ENCODE measurements around the gene CRABP1. TPM values are rescaled to one million over a fixed set of nuclear protein-coding genes. Genes with fewer than 3 reads are reported as not detected.
"Not testable (repeated sequence)": the region's sequence is repeated elsewhere in the genome, so short reads cannot be mapped to it uniquely, and the experiment has no call there.

The CRABP1 gene
- total RNA-seq, 4 donors from 2014 or later: not detected

- intact Hi-C loops (cut with DNase I; ENCODE audit: low total_unique reads): no loop called here
- in situ Hi-C loops (cut with MboI; ENCODE audit: low sequenced_read_pairs in 4 of 4): no loop called here
- no peak for ATAC-seq
Measured at GRCh38 chr15:78374436-78375393, 34.6 kb downstream of the CRABP1 start.

GRCh38 chr15:78380143-78380542 is 40.0 kb downstream of the CRABP1 start:
- ATAC-seq; H3K27me3 ChIP-seq; intact Hi-C loops (cut with DNase I; ENCODE audit: low total_unique reads); in situ Hi-C loops (cut with MboI; ENCODE audit: low sequenced_read_pairs in 4 of 4); H3K4me1 ChIP-seq; H3K4me3 ChIP-seq; H3K36me3 ChIP-seq; H3K27ac ChIP-seq; H3K9me3 ChIP-seq; DNase-seq: not testable (repeated sequence)

More at GRCh38 chr15:78374436-78375393, 34.6 kb downstream of the CRABP1 start:
- no peak for DNase-seq
- H3K36me3 ChIP-seq: no peaks in the 10 kb centered on the region
- no peaks in the 10 kb centered on the region for H3K9me3 ChIP-seq
- no peaks in the 10 kb centered on the region for H3K27me3 ChIP-seq
- no peak for TF ChIP-seq POLR2A (IDR thresholded peaks at IDR 0.05)
- TF ChIP-seq, protein P1, sequence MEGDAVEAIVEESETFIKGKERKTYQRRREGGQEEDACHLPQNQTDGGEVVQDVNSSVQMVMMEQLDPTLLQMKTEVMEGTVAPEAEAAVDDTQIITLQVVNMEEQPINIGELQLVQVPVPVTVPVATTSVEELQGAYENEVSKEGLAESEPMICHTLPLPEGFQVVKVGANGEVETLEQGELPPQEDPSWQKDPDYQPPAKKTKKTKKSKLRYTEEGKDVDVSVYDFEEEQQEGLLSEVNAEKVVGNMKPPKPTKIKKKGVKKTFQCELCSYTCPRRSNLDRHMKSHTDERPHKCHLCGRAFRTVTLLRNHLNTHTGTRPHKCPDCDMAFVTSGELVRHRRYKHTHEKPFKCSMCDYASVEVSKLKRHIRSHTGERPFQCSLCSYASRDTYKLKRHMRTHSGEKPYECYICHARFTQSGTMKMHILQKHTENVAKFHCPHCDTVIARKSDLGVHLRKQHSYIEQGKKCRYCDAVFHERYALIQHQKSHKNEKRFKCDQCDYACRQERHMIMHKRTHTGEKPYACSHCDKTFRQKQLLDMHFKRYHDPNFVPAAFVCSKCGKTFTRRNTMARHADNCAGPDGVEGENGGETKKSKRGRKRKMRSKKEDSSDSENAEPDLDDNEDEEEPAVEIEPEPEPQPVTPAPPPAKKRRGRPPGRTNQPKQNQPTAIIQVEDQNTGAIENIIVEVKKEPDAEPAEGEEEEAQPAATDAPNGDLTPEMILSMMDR (IDR thresholded peaks at IDR 0.05 in 4 of 5, conservative IDR thresholded peaks at IDR 0.05 in 1 of 5): no peak
- no peak overlapping the region for H3K27ac ChIP-seq
- H3K4me1 ChIP-seq: peaks cover 0 to 2% of the 10 kb centered on the region in 2 donors
- H3K4me3 ChIP-seq: no peak overlapping the region

DNA sequence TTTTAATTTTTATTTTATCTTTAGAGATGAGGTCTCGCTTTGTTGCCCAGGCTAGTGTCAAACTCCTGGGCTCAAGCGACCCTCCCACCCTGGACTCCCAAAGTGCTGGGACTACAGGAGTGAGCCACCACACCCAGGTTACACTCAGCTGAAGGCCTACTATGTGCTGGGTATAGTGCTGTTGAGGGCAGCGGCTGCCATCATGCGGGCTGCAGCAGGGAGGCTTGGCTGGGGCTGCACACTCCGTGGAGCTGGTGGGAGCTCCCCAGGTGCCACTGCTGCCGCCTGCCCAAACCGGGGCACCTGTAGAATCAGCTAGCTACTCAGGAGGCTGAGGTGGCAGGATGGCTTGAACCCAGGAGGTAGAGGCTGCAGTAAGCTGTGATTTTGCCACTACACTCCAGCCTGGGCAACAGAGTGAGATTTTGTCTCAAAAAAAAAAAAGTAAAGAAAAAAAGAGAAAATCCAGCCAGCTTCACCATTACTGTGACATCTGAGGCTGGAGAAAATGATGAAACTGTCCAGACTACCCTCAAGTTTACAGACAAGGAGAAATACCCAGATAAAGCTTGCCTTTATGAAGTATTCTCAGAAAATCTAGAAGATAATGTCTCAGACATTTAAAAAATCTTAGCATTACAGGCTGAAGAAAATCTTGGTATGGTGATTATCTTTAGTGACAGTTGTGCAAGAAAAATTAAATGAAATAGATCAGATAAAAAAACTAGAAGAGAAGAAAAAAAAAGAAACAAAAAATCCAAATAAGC is 42.1 kb downstream of the CRABP1 start:
- ATAC-seq: no peak
- Histone ChIP-seq H3K36me3 (no peaks in the 10 kb centered on the region), H3K4me1 (no peaks in the 10 kb centered on the region), H3K9me3 (no peaks in the 10 kb centered on the region), H3K4me3 (no peak overlapping the region), H3K27ac (no peak overlapping the region), H3K27me3 (peaks cover 0 to 10% (median 3%) of the 10 kb centered on the region in 3 donors)
- no peak for DNase-seq
- in situ Hi-C loops (cut with MboI; ENCODE audit: low sequenced_read_pairs in 4 of 4) (no loop called here), intact Hi-C loops (cut with DNase I; ENCODE audit: low total_unique reads) (no loop called here)
- TF ChIP-seq POLR2A (IDR thresholded peaks at IDR 0.05): no peak
- TF ChIP-seq, protein P1 (IDR thresholded peaks at IDR 0.05 in 4 of 5, conservative IDR thresholded peaks at IDR 0.05 in 1 of 5): no peak

DNA sequence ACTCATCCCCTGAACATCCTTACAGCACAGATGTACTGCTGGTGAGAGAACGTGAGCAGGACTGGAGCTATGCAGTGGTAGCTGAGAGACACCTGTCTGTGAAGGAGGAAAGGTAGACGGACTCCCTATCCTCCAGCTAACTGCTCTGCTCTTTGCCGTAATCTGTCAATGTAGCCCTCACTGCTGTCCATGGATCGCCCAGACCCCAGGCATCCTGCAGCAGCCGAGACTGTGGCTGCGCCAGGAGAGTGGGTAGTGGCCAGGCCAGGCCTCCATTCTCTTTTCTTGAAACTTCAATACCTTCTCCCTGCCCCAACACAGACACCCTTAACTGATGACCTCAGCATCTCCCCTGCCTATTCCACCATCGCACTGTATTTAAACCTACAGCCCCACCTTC is 44.5 kb downstream of the CRABP1 start:
- no peak overlapping the region for H3K4me3 ChIP-seq
- in situ Hi-C loops (cut with MboI; ENCODE audit: low sequenced_read_pairs in 4 of 4) (no loop called here), intact Hi-C loops (cut with DNase I; ENCODE audit: low total_unique reads) (no loop called here)
- no peaks in the 10 kb centered on the region for H3K36me3 ChIP-seq
- no peaks in the 10 kb centered on the region for H3K9me3 ChIP-seq
- no peak for DNase-seq
- no peak for ATAC-seq
- H3K4me1 ChIP-seq: no peaks in the 10 kb centered on the region
- TF ChIP-seq, protein P1 (IDR thresholded peaks at IDR 0.05 in 4 of 5, conservative IDR thresholded peaks at IDR 0.05 in 1 of 5): no peak
- TF ChIP-seq POLR2A (IDR thresholded peaks at IDR 0.05): no peak
- no peak overlapping the region for H3K27ac ChIP-seq
- H3K27me3 ChIP-seq: peaks cover 0 to 18% (median 3%) of the 10 kb centered on the region in 3 donors

All from gastrocnemius medialis (tissue), 4 donors.